PC-3 (cell line): ENCODE measurements around the gene CFAP210.

Experiments used
- EZH2phosphoT487 ChIP-seq: fragments of 300-600 bp; sonication (generic); IDR thresholded peaks from 2 replicates; pipeline ENCODE4 v1.6.1; 2018; ENCODE audit warnings: mild to moderate bottlenecking, antibody characterized with exemption, low read length, borderline replicate concordance
- TF ChIP-seq, protein P1 (sequence below): fragments of 300-600 bp; sonication (generic); conservative IDR thresholded peaks from 2 replicates; pipeline ENCODE4 v1.5.1; 2017; ENCODE audit warnings: antibody characterized with exemption, low read depth, mild to moderate bottlenecking, low read length

- TF ChIP-seq, protein P1, sequence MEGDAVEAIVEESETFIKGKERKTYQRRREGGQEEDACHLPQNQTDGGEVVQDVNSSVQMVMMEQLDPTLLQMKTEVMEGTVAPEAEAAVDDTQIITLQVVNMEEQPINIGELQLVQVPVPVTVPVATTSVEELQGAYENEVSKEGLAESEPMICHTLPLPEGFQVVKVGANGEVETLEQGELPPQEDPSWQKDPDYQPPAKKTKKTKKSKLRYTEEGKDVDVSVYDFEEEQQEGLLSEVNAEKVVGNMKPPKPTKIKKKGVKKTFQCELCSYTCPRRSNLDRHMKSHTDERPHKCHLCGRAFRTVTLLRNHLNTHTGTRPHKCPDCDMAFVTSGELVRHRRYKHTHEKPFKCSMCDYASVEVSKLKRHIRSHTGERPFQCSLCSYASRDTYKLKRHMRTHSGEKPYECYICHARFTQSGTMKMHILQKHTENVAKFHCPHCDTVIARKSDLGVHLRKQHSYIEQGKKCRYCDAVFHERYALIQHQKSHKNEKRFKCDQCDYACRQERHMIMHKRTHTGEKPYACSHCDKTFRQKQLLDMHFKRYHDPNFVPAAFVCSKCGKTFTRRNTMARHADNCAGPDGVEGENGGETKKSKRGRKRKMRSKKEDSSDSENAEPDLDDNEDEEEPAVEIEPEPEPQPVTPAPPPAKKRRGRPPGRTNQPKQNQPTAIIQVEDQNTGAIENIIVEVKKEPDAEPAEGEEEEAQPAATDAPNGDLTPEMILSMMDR = no peak
- TF ChIP-seq EZH2phosphoT487 = no peak
These were observed 15.1 kb upstream of the CFAP210 start for GRCh38 chr2:169709331-169709730.
